Hepatocyte (in vitro differentiated cells): Measurements from ENCODE around the gene BBLN. TPM values are rescaled to one million over a fixed set of nuclear protein-coding genes. Genes with fewer than 3 reads are reported as not detected.

Experiments used
- DNase-seq: peaks from one replicate; pipeline ENCODE4 v3.0.0-alpha.2; 2016; ENCODE audit warnings: low spot score
- H2AFZ ChIP-seq: fragments of 200-600 bp; sonication (generic); 2 replicates; pipeline ENCODE4 v1.6.0; 2016; ENCODE audit warnings: antibody characterized with exemption, mild to moderate bottlenecking
- H3K27ac ChIP-seq: fragments of 200-600 bp; sonication (generic); 2 replicates; pipeline ENCODE4 v1.5.1; 2016; ENCODE audit warnings: mild to moderate bottlenecking
- H3K27me3 ChIP-seq: fragments of 200-600 bp; sonication (generic); 2 replicates; pipeline ENCODE4 v1.6.1; 2016
- H3K36me3 ChIP-seq: fragments of 200-600 bp; sonication (generic); replicated peaks from 2 replicates; pipeline ENCODE4 v1.5.1; 2016; ENCODE audit warnings: low read depth; ENCODE audit not compliant: insufficient read depth
- H3K4me1 ChIP-seq: fragments of 200-600 bp; sonication (generic); 2 replicates; pipeline ENCODE4 v1.5.1; 2016; ENCODE audit warnings: mild to moderate bottlenecking, moderate library complexity; ENCODE audit not compliant: insufficient read depth
- H3K4me2 ChIP-seq: fragments of 200-600 bp; sonication (generic); 2 replicates; pipeline ENCODE4 v1.6.0; 2016
- H3K4me3 ChIP-seq: fragments of 200-600 bp; sonication (generic); 2 replicates; pipeline ENCODE4 v1.5.1; 2016; ENCODE audit warnings: mild to moderate bottlenecking
- H3K79me2 ChIP-seq: fragments of 200-600 bp; sonication (generic); 2 replicates; pipeline ENCODE4 v1.6.0; 2017; ENCODE audit warnings: mild to moderate bottlenecking
- H3K9me2 ChIP-seq: fragments of 200-600 bp; sonication (generic); replicated peaks from 2 replicates; pipeline ENCODE4 v1.6.0; 2017; ENCODE audit warnings: mild to moderate bottlenecking; ENCODE audit not compliant: insufficient read depth
- H3K9me3 ChIP-seq: fragments of 200-600 bp; sonication (generic); 2 replicates; pipeline ENCODE4 v1.5.1; 2016; ENCODE audit warnings: low read depth, mild to moderate bottlenecking
- H4K20me1 ChIP-seq: fragments of 200-600 bp; sonication (generic); 2 replicates; pipeline ENCODE4 v1.6.0; 2016; ENCODE audit warnings: mild to moderate bottlenecking; ENCODE audit not compliant: insufficient read depth, poor library complexity, severe bottlenecking
- EZH2 ChIP-seq: fragments of 200-600 bp; sonication (generic); IDR thresholded peaks from 2 replicates; pipeline ENCODE4 v1.6.1; 2016; ENCODE audit warnings: antibody characterized with exemption, mild to moderate bottlenecking, borderline replicate concordance
- EZH2phosphoT487 ChIP-seq: fragments of 200-600 bp; sonication (generic); IDR thresholded peaks from one replicate; pipeline ENCODE4 v1.6.1; 2018; ENCODE audit warnings: antibody characterized with exemption, mild to moderate bottlenecking, low read depth, moderate library complexity; ENCODE audit not compliant: unreplicated experiment, severe bottlenecking
- WGBS: methylation state at CpG from one replicate; pipeline ENCODE4 v1.1.6; 2016; ENCODE audit warnings: low lambda C conversion rate; ENCODE audit errors: missing lambda C conversion rate; 5-methylcytosine and 5-hydroxymethylcytosine counted together
- polyA plus RNA-seq: library from polyadenylated mRNA; unstranded; fragments of >200 nt; fragmentation: Nextera tagmentation; extraction: Ambion mirVana; gene quantifications from 2 replicates; pipeline ENCODE4 v1.2.1, GENCODE V29; 2016
- total RNA-seq: library from RNA; depleted of rRNA; stranded (reverse); fragments of >200 nt; gene quantifications from 2 replicates; pipeline ENCODE4 v1.2.3, GENCODE V29; 2014
- TF ChIP-seq, protein P1 (sequence below): fragments of 200-600 bp; sonication (generic); IDR thresholded peaks from 2 replicates; pipeline ENCODE4 v1.5.1; 2016; ENCODE audit warnings: antibody characterized with exemption, mild to moderate bottlenecking; ENCODE audit not compliant: poor library complexity

BBLN gene
- total and polyA plus RNA-seq, 2 experiments from 2014 or later: 92.6 to 102 TPM

- Histone ChIP-seq H2AFZ (peak overlapping the region; percentile 92), H3K4me3 (peak overlapping the region; percentile 78), H4K20me1 (no peaks in the 10 kb centered on the region), H3K9me3 (no peaks in the 10 kb centered on the region), H3K4me2 (peak overlapping the region; percentile 98), H3K4me1 (no peaks in the 10 kb centered on the region), H3K36me3 (no peaks in the 10 kb centered on the region), H3K9me2 (no peaks in the 10 kb centered on the region), H3K27ac (peak overlapping the region; percentile 64), H3K27me3 (no peaks in the 10 kb centered on the region), H3K79me2 (no peaks in the 10 kb centered on the region)
- WGBS: 3% methylated on average over 20 of the region's 23 CpGs
- TF ChIP-seq EZH2 (no peak), EZH2phosphoT487 (no peak)
- TF ChIP-seq, protein P1, sequence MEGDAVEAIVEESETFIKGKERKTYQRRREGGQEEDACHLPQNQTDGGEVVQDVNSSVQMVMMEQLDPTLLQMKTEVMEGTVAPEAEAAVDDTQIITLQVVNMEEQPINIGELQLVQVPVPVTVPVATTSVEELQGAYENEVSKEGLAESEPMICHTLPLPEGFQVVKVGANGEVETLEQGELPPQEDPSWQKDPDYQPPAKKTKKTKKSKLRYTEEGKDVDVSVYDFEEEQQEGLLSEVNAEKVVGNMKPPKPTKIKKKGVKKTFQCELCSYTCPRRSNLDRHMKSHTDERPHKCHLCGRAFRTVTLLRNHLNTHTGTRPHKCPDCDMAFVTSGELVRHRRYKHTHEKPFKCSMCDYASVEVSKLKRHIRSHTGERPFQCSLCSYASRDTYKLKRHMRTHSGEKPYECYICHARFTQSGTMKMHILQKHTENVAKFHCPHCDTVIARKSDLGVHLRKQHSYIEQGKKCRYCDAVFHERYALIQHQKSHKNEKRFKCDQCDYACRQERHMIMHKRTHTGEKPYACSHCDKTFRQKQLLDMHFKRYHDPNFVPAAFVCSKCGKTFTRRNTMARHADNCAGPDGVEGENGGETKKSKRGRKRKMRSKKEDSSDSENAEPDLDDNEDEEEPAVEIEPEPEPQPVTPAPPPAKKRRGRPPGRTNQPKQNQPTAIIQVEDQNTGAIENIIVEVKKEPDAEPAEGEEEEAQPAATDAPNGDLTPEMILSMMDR: no peak
- peak; percentile 45 for DNase-seq
Observed at GRCh38 chr9:128160603-128160987, 530 bp downstream of the BBLN start.

- Histone ChIP-seq H4K20me1 (no peaks in the 10 kb centered on the region), H3K4me3 (no peak overlapping the region), H3K79me2 (no peaks in the 10 kb centered on the region), H3K9me2 (no peaks in the 10 kb centered on the region), H3K27ac (no peak overlapping the region), H3K27me3 (no peaks in the 10 kb centered on the region), H3K4me1 (no peaks in the 10 kb centered on the region), H3K4me2 (peak overlapping the region; percentile 98), H3K9me3 (no peaks in the 10 kb centered on the region), H3K36me3 (no peaks in the 10 kb centered on the region), H2AFZ (no peak overlapping the region)
- TF ChIP-seq, protein P1: no peak
- no peak for TF ChIP-seq EZH2phosphoT487
- no peak for TF ChIP-seq EZH2
- no peak for DNase-seq
- WGBS: 95% methylated on average over 13 of the region's 13 CpGs
Observed at GRCh38 chr9:128161215-128161902, 1.3 kb downstream of the BBLN start.

- no peak for DNase-seq
- no peaks in the 10 kb centered on the region for H3K36me3 ChIP-seq
- H3K27ac ChIP-seq: no peak overlapping the region
Observed at GRCh38 chr9:128162215-128163026, 2.4 kb downstream of the BBLN start.

More at GRCh38 chr9:128162215-128163026, 2.4 kb downstream of the BBLN start:
- H3K27me3 ChIP-seq: no peaks in the 10 kb centered on the region
- H2AFZ ChIP-seq: no peak overlapping the region
- no peaks in the 10 kb centered on the region for H3K9me3 ChIP-seq
- no peaks in the 10 kb centered on the region for H3K9me2 ChIP-seq
- H3K4me1 ChIP-seq: no peaks in the 10 kb centered on the region
- H3K79me2 ChIP-seq: no peaks in the 10 kb centered on the region
- WGBS: 93% methylated on average over 10 of the region's 10 CpGs
- H3K4me3 ChIP-seq: no peak overlapping the region
- H3K4me2 ChIP-seq: no peak overlapping the region
- H4K20me1 ChIP-seq: no peaks in the 10 kb centered on the region
- TF ChIP-seq, protein P1: no peak
- TF ChIP-seq EZH2phosphoT487 (no peak), EZH2 (no peak)
